HFFc6 (cell line): Measurements from ENCODE around the gene NEAT1. TPM values are rescaled to one million over a fixed set of nuclear protein-coding genes. Genes with fewer than 3 reads are reported as not detected.
A peak's percentile ranks its signal among the peaks of the same experiment; 100 is the strongest.

Experiments
- DNase-seq: peaks from one replicate; pipeline ENCODE4 v3.0.0-alpha.2; 2018
- H3K27ac Mint-ChIP-seq: 2 replicates; pipeline ENCODE4 v1.8.0; 2020; ENCODE audit warnings: mild to moderate bottlenecking, mixed read lengths
- H3K27me3 Mint-ChIP-seq: 2 replicates; pipeline ENCODE4 v1.8.0; 2021; ENCODE audit warnings: mild to moderate bottlenecking, moderate library complexity, mixed read lengths; ENCODE audit not compliant: insufficient read depth
- H3K36me3 Mint-ChIP-seq: 2 replicates; pipeline ENCODE4 v1.8.0; 2021; ENCODE audit warnings: low read depth, mixed read lengths
- H3K4me1 Mint-ChIP-seq: 2 replicates; pipeline ENCODE4 v1.8.0; 2020; ENCODE audit warnings: low read depth, mixed read lengths
- H3K4me3 Mint-ChIP-seq: 2 replicates; pipeline ENCODE4 v1.8.0; 2020; ENCODE audit warnings: mild to moderate bottlenecking, moderate library complexity, mixed read lengths
- H3K9me3 Mint-ChIP-seq: 2 replicates; pipeline ENCODE4 v1.8.0; 2020; ENCODE audit warnings: mild to moderate bottlenecking, mixed read lengths
- CTCF ChIP-seq: fragments of 200-600 bp; sonication (generic); IDR thresholded peaks from 2 replicates; pipeline ENCODE4 v1.5.0; 2021; ENCODE audit warnings: antibody characterized with exemption, mild to moderate bottlenecking
- long read RNA-seq: library from polyadenylated mRNA; unstranded; transcript quantifications from one replicate; pipeline ENCODE4 v2.0.0, GENCODE V29; 2019
- total RNA-seq, 6 experiments: library from RNA; stranded (reverse); fragmentation: NEBNext Ultra II Directional; extraction: Animal tissue kit (Norgen Biotek cat#: 25700); gene quantifications; 2 replicates in 1 of 6; 3 replicates in 5 of 6; pipeline ENCODE4 v1.2.3, GENCODE V29; 2021

The NEAT1 gene
- total RNA-seq = 100 to 1,000 TPM; 185 to 250 (median 213) TPM
- long read RNA-seq, full-length matches to known transcripts = 28 of 28 reads
- long read RNA-seq, partial matches to known transcripts = 0 of 28 reads
- long read RNA-seq, other reads (novel, unspliced or antisense) = 0 of 28 reads

- TF ChIP-seq CTCF = no peak
- H3K9me3 Mint-ChIP-seq = peaks cover 55% of the 10 kb centered on the region
- DNase-seq = peak; percentile 98
- H3K4me1 Mint-ChIP-seq = peaks cover 63% of the 10 kb centered on the region
- peak within 1 kb of the TSS; percentile 98 for H3K27ac Mint-ChIP-seq
- H3K4me3 Mint-ChIP-seq = peak within 1 kb of the TSS; percentile 99
- peaks cover 54% of the 10 kb centered on the region for H3K36me3 Mint-ChIP-seq
- H3K27me3 Mint-ChIP-seq = peaks cover 65% of the 10 kb centered on the region
Observed at GRCh38 chr11:65422633-65423515, at the start of gene NEAT1. NEAT1 (plus strand) TSS chr11:65422798.

- Mint-ChIP-seq H3K9me3 (no peaks in the 10 kb centered on the region), H3K27me3 (peaks cover 2% of the 10 kb centered on the region; the same call in 1 of the 2 replicates), H3K27ac (no peak overlapping the region; the same call in 1 of the 2 replicates), H3K4me1 (peaks cover 24% of the 10 kb centered on the region), H3K36me3 (no peaks in the 10 kb centered on the region), H3K4me3 (no peak overlapping the region)
- no peak for DNase-seq
- no peak for TF ChIP-seq CTCF
Observed at GRCh38 chr11:65373839-65374580, 48.6 kb upstream of the NEAT1 start.

- no peak for TF ChIP-seq CTCF
- H3K36me3 Mint-ChIP-seq = no peaks in the 10 kb centered on the region
- peaks cover under 1% of the 10 kb centered on the region; the same call in 1 of the 2 replicates for H3K27me3 Mint-ChIP-seq
- H3K4me3 Mint-ChIP-seq = no peak overlapping the region
- H3K4me1 Mint-ChIP-seq = peaks cover 24% of the 10 kb centered on the region
- no peak overlapping the region for H3K27ac Mint-ChIP-seq
- H3K9me3 Mint-ChIP-seq = no peaks in the 10 kb centered on the region
- DNase-seq = no peak
Observed at GRCh38 chr11:65375012-65375411, 47.6 kb upstream of the NEAT1 start.

GRCh38 chr11:65376138-65376713, 46.4 kb upstream of the NEAT1 start:
- no peak for DNase-seq
- no peak for TF ChIP-seq CTCF
- H3K27ac Mint-ChIP-seq = no peak overlapping the region
- H3K4me1 Mint-ChIP-seq = peaks cover 13% of the 10 kb centered on the region
- H3K27me3 Mint-ChIP-seq = no peaks in the 10 kb centered on the region
- H3K9me3 Mint-ChIP-seq = no peaks in the 10 kb centered on the region
- no peaks in the 10 kb centered on the region for H3K36me3 Mint-ChIP-seq
- H3K4me3 Mint-ChIP-seq = no peak overlapping the region

- TF ChIP-seq CTCF = no peak
- no peak for DNase-seq
- H3K4me3 Mint-ChIP-seq = no peak overlapping the region
- no peak overlapping the region for H3K27ac Mint-ChIP-seq
- peaks cover 13% of the 10 kb centered on the region for H3K4me1 Mint-ChIP-seq
- no peaks in the 10 kb centered on the region for H3K36me3 Mint-ChIP-seq
- no peaks in the 10 kb centered on the region for H3K27me3 Mint-ChIP-seq
- no peaks in the 10 kb centered on the region for H3K9me3 Mint-ChIP-seq
Observed at GRCh38 chr11:65377036-65377435, 45.6 kb upstream of the NEAT1 start.
